Limb (tissue), 2 donors: ENCODE results near the gene ADH1B.
"Not testable (repeated sequence)": the region's sequence is repeated elsewhere in the genome, so short reads cannot be mapped to it uniquely, and the experiment has no call there.

ENCODE experiments used
- DNase-seq, 2 donors: peaks; one replicate each; pipeline ENCODE4 v3.0.0-alpha.2; 2016; ENCODE audit errors: extremely low spot score in 2 of 2

The ADH1B gene

DNA sequence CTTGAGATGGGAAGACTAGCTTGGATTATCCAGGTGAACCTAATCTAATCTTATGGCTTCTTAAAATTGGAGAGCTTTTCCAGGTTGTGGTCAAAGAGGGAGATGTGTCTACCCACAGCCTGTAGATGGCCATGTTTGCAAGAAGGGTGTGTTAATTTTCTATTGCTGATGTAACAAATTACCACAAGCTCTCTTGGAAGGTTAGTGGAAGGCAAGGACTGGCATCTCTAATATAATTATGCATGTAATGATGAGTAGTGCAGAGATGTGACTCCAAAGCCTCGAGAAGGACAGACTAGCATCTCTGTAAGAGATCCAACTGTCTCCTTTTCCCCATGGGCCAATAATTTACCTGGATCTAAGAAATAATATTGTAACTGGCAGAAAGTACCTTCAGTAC, 3.2 kb upstream of the ADH1B start:
- DNase-seq, result no peak

DNA sequence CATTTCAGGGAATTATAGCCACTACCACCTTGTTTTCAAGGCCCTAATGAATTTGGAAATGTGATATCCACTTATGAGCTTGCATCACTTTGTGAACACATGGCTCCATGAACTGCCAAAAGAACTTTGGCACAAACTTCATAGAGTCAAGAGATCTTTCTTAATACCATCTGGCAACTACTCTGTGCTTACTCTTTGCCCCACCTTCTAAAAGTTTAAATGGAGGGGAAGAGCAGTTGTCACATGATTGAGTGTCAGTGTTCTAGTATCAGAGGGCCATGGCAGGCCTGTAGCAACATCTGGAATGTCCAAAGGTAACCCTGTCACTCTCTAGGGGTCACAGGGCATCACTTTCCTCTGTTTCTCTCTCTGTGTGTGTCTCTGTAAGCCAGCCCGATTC, 2.6 kb upstream of the ADH1B start:
- DNase-seq, result no peak

DNA sequence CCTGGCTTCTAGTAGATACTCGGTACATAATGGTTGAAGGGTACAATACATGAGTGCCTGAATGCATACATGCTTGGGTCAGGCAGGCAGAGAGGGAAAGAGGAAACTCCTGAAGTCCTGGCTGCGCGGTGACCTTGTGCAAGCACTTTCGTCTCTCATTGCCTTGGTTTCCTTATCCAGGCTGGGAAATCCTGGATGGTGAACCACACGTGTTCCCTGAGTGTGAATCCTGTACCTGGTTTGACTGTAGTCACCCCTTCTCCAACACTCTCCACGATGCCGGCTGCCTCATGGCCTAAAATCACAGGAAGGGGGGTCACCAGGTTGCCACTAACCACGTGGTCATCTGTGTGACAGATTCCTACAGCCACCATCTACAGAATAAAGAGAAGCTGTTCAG, 3.4 kb downstream of the ADH1B start:
- DNase-seq, result not testable (repeated sequence)

DNA sequence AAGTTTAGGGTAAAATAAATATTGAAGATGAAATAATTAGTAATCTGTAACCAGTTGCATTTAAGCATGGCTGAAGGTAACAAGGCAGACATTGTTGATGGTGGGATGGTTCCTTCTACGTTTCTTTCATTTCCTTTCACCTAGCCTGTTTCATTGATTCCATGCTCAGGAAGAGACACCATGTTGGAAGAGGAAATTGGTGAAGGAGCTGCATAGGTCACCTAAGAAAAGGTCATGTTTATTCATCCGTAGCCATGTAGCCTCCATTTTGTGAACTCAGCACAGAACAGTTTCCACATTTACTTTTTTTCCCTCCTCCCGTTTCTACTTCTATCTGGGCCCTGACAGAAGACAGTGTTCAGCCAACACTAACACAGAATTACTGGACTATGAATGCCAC, 3.8 kb downstream of the ADH1B start:
- DNase-seq, result no peak

DNA sequence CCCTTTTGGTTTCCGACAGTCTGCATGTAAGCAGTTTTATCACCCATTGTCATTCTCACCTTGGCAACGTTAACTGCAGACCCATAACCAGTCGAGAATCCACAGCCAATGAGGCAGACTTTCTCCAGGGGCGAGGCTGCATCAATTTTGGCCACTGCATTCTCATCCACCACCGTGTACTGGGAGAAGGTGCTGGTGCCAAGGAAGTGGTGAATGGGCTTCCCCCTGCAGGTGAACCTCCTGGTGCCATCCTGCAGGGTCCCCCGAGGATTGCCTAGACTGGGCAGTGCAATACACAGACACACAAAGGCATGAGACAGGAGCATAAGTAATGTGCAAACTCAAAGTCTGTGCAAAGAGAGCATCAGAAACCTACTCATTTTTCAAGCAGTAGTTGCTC, 5.4 kb downstream of the ADH1B start:
- no peak for DNase-seq

DNA sequence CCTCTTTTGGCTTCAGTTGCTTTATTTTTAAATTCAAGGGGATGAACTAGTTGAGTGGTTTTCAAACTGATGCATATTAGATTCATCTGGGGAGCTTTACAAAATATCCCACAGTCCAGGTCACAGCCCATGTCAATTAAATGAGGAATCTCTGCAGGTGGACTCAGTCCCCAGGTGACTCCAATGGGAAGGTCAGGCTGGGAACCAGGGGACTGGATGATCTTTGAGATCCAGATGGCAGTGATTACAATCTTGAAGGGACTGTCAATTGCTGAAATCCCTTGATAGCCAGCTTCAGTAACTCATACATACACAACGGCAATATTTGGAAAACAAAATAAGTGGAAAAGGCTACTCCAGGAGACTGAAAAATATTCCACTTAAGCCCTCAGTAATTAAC, 7.0 kb downstream of the ADH1B start:
- DNase-seq, result no peak

DNA sequence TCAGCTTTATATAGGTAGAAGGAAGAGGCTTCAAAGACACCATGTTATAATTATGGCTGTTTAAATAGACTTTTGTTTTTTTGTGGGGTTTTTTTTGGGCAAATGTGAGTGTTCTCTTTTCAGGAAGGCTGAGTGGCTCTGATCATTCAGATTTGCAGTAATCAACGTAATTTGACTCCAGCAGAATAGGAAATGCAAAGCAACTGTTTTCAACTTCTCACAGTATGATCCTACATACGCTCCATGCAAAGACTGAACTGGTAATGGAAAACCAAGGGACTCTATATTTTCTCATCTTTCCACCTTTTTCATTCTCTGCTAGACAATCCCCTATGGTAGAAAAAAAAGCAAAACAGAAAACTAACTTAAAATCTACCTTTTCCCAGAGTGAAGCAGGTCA, 10.8 kb downstream of the ADH1B start:
- no peak for DNase-seq

DNA sequence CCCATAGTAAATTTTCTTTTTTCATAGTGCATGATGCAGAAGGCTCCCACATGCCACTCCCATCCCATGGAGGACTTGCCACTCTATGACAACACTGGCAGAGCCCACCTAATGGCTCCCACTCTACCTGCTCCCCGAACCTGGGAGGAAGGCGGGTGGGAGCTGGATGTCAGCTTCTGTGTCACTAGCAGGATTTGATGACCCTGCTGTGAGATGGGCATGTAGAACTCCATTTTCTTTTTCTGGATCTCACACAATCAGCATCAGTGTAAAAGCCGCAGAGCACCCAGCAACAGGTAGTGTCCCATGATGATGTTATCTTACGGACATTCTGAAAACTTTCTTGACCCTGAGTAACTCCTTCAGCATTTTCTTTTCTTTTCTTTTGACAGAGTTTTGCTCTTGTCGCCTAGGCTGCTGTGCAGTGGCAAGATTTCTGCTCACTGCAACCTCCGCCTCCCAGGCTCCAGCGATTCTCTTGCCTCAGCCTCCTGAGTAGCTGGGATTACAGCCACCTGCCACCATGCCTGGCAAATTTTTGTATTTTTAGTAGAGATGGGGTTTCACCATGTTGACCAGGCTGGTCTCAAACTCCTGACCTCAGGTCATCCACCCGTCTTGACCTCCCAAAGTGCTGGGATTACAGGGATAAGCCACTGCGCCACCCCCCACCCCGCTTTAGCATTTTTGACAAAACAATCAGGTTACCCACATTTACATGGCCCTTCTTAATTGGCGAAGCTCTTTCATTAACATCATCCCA, 15.4 kb downstream of the ADH1B start:
- DNase-seq, result no peak

DNA sequence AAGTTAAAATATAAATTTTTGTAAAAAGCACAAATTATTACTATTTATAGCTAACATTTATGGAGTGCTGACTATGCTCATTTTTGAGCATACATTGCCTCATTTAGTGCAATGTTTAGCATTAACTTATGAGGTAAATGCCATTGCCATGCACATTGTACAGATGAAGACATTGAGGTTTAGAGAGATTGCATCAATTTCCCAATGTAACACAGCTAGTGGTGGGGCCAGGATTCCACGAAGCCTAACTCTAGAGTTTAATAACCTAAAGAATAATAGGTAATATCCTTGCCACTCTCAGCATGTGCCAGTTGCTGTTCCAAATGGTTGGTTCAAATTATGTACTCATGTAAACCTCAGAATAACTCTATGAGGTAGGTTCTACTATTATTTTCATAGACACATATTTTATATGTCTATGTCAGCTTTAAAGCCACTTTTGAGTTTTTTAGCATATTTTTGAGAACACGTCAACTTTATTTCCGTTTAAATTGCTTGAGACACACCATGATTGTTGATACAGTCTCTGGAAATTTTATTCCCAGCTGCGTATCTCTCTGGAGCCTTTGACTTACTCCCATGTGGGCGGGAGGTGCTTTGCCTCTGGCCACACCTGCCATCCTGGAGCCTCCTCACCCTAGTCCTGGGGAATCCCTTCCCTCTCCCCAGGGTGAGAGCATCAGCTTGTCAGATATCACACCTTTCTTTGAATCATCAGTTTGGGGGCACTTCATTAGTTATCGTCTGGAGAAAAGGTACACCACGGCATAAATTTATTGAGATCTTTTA, 19.6 kb downstream of the ADH1B start:
- DNase-seq, result no peak

DNA sequence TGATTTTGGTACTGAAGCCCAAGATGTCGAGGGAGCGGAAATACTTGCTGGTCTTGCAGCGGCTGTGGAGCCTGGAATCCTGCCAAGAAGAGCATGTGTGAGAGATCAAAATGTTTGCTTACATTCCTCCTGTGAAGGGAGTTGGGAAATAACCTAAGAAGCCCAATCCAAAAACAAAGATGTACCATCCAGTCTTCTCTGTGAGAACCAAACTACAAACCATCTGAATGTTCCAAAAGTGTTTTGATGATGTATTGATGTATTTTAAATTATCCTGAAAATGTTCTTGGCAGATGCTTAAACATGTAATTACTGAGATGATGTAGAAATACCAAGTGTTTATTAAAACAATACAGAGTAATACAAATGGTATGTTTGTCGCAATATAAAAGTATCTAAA, 20.3 kb downstream of the ADH1B start:
- DNase-seq, result peak; percentile 71 to 87

DNA sequence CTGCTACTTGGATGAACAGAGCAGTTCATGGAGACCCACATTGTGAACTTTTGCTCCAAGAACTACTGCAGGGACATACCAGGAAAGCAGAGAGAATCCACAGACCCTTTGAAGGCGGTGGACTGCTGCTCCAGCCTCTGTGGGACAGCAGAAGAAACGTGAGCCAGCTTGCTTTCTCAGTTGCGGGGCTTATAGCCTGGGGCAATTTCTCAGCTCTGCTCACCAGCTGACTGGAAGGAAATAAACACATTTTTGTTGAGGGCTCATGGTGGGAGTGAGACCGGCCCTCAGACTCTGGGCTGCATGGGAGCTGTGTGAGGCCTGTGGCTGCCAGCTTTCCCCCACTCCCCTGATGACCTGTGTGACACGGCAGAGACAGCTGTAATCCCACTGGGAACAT, 27.8 kb downstream of the ADH1B start:
- DNase-seq, result no peak

DNA sequence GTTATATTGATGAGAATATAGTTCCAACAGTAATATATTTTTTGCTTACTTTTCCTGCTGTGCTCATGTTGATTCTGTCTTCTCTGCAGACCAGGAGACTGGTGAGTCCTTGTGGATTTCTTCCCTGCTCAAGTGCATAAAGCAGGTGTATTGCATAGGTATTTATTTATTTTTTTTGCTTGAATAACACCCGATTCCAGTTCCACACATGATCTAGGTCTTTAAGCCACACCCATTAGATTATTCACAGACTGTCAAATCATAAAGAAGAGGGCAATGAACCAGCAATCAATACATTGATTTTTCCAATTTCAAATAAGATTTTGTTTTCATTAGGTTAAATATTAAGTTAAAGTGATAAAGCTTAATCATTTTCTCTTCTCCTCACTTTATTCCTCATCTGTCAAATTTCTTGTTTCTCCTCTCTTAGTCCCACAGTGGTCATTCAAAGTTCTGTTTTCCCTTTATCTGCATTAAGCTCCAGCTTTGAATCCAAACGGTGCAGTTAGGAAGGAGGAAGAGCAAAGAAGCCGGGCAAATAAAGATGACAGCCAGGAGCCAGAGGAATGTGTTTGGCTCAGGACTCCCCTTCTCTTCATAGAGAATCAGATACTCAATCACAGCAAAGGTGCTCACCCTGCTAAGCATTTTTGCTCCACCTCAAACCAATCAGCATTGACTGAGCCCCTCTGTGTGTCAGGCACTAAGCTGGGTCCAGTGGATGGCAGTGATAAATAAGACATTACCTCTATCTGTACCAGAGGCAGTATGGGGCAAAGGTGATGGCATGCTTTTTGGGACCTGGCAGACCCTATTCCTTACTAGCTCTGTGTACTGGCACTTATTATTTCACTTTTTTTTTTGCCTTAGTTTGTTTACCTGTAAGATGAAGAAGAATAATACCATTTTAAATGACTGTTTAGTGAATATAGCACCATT, 30.1 kb downstream of the ADH1B start, which contains the start of gene ADH1A:
Gene ADH1A, minus strand, starts transcription at position 138 of the 939 bp plus-strand sequence. Its CDS starts 71 bp downstream, at position 67.
- no peak for DNase-seq

DNA sequence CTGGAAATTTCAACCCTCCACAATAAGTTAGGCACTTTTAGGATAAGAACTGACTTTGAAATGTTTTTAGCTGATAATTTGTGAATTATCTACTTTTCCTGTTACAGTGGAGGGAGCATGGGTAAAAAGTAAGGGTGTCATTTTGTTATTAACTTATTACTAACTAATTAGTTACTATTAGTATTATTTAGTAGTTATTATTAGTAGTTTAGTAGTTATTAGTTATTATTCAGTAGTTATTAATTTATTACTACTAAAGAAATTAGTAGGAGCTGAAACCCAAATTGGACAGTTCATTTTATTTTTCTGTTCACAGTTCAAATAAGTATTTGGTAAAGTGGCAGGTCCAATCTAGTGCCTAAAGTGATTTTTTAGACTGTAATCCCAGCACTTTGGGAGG, 35.8 kb downstream of the ADH1B start:
- no peak for DNase-seq

DNA sequence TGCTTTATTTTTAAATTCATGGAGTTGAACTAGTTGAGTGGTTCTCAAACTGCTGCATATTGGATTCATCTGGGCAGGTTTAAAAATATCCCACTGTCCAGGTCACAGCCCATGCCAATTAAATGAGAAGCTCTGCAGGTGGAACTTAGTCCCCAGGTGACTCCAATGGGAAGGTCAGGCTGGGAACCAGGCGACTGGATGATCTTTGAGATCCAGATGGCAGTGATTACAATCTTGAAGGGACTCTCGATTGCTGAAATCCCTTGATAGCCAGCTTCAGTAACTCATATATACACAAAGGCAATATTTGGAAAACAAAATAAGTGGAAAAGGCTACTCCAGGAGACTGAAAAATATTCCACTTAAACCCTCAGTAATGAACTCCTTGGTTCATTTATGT, 38.5 kb downstream of the ADH1B start:
- no peak for DNase-seq

DNA sequence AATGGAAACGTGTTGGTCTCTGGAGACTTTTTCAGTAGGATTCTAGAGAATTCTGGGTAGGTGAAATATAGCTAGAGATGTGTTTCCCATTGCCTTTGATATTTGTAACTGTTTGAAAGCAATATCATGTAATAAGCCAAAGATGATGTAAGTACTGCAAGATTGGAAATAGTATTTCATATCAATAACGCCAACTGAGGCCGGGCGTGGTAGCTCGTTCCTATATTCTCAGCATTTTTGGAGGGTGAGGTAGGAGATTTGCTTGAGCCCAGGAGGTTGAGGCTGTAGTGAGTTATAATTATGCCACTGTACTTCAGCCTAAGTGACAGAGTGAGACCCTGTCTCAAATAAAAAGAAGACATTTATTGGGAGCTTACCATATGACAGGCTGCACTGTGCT, 39.9 kb downstream of the ADH1B start:
- DNase-seq, result no peak

DNA sequence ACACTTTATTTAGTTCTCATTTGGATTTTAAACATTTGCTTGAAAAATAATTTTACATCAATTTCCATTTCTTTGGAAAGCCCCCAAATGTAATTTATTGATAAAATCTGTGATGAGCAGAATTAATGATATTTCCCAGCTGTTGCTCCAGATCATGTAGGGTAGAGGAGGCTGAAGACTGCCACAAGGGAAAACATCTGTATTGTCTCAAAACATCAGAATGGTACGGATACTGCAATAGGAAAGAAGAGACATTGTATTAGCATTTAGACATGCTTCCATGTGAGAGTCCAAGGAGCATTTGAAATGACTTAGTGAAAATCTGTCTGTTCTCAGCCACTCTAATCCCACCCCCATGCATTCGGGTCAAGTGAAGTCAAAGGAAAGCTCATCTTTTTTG, 44.8 kb downstream of the ADH1B start:
- DNase-seq, result peak in 1 of 2 donors; percentile 28

DNA sequence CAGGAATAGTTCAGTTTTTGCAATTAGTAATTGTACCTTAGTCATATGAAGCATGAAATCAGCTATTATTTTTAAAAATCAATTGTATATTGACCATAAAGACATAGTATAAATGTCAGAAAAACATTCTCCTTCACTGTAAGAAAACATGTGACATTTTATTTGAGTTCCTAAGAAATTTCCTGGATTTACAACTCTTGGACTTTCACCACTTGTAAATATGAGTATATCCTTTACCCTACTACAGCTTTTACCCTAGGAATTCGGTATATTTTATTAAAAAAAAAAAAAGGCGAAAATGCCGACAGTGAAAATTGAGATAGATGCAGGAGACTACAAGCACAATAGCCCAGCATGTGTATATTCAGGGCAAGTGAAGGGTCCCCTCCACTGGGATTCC, 45.3 kb downstream of the ADH1B start:
- no peak for DNase-seq

DNA sequence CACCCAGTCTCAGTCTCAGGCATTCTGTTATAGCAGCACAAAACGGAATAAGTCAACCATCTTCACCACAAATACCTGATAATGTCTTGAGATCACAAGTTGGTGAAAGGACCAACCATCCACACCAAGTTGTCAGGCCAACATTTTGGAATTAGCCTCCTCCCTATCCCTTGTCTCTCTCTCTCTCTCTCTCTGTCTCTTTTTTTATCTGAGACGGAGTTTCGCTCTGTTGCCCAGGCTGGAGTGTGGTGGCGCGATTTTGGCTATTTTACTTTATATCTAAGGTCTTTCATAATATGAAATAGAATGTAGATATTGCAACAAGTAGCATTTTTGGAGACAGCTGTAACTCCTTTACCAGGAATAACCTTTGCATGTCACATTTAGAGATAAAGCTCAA, 46.2 kb downstream of the ADH1B start:
- no peak for DNase-seq

DNA sequence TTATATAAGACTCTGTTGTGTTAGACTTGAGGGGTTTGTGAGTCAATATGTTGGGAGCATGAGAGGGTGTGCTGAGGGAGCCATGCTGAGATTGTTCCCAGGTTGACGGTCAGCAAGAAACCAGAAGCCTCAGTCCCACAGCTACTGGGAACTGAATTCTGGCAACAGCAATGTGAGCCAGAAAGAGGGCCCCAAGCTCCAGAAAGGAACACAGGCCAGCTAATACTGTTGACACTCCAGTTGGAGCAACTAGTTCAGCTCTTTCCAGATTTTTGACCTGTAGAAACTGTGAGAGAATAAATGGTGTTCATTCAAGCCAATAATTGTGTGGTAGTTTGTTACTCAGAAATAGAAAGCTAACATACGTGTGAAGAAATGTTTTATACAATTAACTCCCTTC, 47.5 kb downstream of the ADH1B start:
- DNase-seq, result no peak

DNA sequence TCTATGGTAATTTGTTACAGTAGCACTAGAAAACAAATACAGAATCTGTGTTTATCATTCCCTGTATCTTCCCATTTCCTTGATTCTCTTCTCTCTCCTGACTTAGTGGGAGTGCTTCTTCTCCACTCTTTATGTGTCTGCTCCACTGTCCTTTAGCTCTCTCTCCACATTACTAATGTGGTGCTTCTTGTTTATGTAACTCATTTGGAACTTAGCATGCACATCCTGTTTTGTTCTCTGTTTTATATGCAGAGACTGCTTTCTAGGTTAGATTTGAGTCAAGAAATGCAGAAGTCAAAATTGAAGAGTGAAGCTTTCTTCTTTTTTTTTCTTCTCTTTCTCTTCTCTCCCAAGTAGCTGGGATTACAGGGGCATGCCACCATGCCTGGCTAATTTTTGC, 56.3 kb downstream of the ADH1B start:
- no peak for DNase-seq
